Lower leg skin (tissue), 4 donors: ENCODE data around the gene JMJD4. TPM values are rescaled to one million over a fixed set of nuclear protein-coding genes. Genes with fewer than 3 reads are reported as not detected.

ENCODE experiments used
- DNase-seq, 2 donors: peaks; one replicate each; pipeline ENCODE4 v3.0.0-alpha.2; 2019; ENCODE audit warnings: low spot score in 2 of 2
- H3K4me3 ChIP-seq: fragments of 200-600 bp; sonication (generic); 2 replicates; pipeline ENCODE4 v1.5.1; 2017; ENCODE audit warnings: mild to moderate bottlenecking, low read depth; ENCODE audit not compliant: poor library complexity, severe bottlenecking
- POLR2A ChIP-seq, 2 donors: fragments of 450-650 bp; IDR thresholded peaks; one replicate each; pipeline ENCODE4 v1.6.1; 2016 to 2017; ENCODE audit warnings: antibody characterized with exemption in 2 of 2, mild to moderate bottlenecking in 1 of 2, moderate library complexity in 1 of 2
- WGBS, 2 donors: methylation state at CpG; one replicate each; pipeline ENCODE4 v1.1.5; 2018; 5-methylcytosine and 5-hydroxymethylcytosine counted together
- intact Hi-C: fragments of 100-400 bp; cut with DNase I; formaldehyde crosslinking; loops from one replicate; pipeline ENCODE4 v1.15.0; 2023; ENCODE audit warnings: low total_unique reads
- total RNA-seq, 4 donors: library from RNA; depleted of rRNA; stranded (reverse); fragments of >200 nt; gene quantifications; one replicate each; pipeline ENCODE4 v1.1.0, GENCODE V29; 2016
- TF ChIP-seq, protein P1 (sequence below), 3 donors: fragments of 450-650 bp; IDR thresholded peaks; one replicate each; pipeline ENCODE4 v1.5.1; 2016; ENCODE audit warnings: antibody characterized with exemption in 3 of 3, mild to moderate bottlenecking in 3 of 3, moderate library complexity in 2 of 3

The JMJD4 gene
- total RNA-seq, 4 donors from 2014 or later, result 11.8 to 22.9 (median 14.6) TPM

DNA sequence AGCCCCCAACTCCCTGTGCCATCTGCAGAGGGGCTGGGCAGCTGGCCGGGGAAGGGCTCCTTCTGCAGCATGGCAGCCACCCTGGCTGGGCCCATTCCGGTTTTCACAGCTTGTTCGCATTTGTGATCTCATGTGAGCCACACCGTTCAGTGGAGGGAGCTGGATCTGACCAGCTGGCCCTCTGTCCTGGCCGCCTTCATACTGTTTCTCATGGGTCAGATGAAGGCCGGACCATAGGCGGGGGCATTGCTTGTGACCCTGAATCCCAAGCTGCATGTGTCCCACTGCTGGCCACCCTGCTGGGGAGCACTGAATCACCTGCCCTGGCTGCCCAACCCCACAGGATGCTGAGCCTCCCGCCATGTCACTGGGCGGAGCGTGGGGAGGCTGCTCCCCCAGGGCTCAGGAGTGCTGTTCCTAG, 43.9 kb upstream of the JMJD4 start:
- 68 to 83% methylated on average over 10 of the region's 10 CpGs for WGBS, 2 donors
- H3K4me3 ChIP-seq, result no peak overlapping the region
- intact Hi-C loops, result loop anchor here (5.0 kb wide), 1 partner anchor 298 kb away; no protein-coding TSS in a partner anchor
- DNase-seq, result peak in 1 of 2 donors; percentile 73
- TF ChIP-seq, protein P1, sequence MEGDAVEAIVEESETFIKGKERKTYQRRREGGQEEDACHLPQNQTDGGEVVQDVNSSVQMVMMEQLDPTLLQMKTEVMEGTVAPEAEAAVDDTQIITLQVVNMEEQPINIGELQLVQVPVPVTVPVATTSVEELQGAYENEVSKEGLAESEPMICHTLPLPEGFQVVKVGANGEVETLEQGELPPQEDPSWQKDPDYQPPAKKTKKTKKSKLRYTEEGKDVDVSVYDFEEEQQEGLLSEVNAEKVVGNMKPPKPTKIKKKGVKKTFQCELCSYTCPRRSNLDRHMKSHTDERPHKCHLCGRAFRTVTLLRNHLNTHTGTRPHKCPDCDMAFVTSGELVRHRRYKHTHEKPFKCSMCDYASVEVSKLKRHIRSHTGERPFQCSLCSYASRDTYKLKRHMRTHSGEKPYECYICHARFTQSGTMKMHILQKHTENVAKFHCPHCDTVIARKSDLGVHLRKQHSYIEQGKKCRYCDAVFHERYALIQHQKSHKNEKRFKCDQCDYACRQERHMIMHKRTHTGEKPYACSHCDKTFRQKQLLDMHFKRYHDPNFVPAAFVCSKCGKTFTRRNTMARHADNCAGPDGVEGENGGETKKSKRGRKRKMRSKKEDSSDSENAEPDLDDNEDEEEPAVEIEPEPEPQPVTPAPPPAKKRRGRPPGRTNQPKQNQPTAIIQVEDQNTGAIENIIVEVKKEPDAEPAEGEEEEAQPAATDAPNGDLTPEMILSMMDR (IDR thresholded peaks at IDR 0.05), result no peak
- no peak for TF ChIP-seq POLR2A (IDR thresholded peaks at IDR 0.05)

GRCh38 chr1:227778401-227778947, 43.4 kb upstream of the JMJD4 start:
- TF ChIP-seq, protein P1 (IDR thresholded peaks at IDR 0.05), result no peak
- TF ChIP-seq POLR2A (IDR thresholded peaks at IDR 0.05), result no peak
- no peak overlapping the region for H3K4me3 ChIP-seq
- peak in 1 of 2 donors; percentile 58 for DNase-seq
- WGBS, 2 donors, result 62 to 67% methylated on average over 7 to 8 of the region's 8 CpGs
- intact Hi-C loops, result loop anchor here (5.0 kb wide), 1 partner anchor 299 kb away; no protein-coding TSS in a partner anchor

DNA sequence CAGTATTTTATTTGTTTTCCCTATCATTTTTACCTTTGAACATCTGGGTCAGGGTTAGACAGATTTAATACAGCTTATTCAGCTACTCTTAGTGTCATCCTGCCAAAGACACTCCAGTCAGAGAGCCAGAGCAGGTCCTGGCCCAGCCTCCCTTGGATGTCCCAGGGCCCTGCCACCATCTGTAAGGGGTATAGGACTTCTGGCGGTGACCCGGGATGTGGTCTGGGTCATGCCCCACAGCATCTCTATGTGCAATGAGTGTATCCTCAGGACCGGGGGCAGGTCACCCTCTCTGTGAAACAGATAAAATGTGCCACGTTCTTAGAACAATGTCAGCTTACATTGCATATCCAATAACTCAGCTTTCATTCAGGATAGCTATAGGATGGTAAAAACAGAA, 42.5 kb upstream of the JMJD4 start:
- intact Hi-C loops, result loop anchor here (5.0 kb wide), 1 partner anchor 300 kb away; no protein-coding TSS in a partner anchor
- peak in 1 of 2 donors; percentile 68 for DNase-seq
- TF ChIP-seq, protein P1 (IDR thresholded peaks at IDR 0.05), result no peak
- TF ChIP-seq POLR2A (IDR thresholded peaks at IDR 0.05), result no peak
- no peak overlapping the region for H3K4me3 ChIP-seq
- 91 to 97% methylated on average over 4 of the region's 4 CpGs for WGBS, 2 donors

DNA sequence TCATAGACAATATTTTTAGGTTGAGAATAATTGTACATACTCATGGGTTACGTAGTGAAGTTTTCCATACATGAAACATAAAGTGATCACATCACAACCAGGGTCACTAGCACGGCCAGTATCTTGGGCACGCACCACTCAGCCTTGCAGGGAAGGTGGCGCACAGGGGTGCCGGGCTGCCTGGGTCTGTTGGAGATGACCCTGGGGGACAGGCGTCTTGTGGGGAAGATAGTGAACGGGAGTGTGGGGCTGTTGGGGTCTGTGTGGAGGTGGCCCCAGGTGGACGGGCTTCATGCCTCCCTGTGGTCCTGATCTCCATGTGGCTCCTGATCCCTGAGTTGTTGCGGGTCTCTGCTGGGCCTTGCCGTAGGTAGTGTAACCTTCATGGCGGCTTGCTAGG, 42.1 kb upstream of the JMJD4 start:
- intact Hi-C loops, result loop anchor here (5.0 kb wide), 1 partner anchor 300 kb away; no protein-coding TSS in a partner anchor
- no peak overlapping the region for H3K4me3 ChIP-seq
- DNase-seq, result peak in 1 of 2 donors; percentile 50
- TF ChIP-seq, protein P1 (IDR thresholded peaks at IDR 0.05), result no peak
- no peak for TF ChIP-seq POLR2A (IDR thresholded peaks at IDR 0.05)
- 94 to 98% methylated on average over 11 of the region's 11 CpGs for WGBS, 2 donors

GRCh38 chr1:227776331-227776771, 41.2 kb upstream of the JMJD4 start:
- WGBS, 2 donors, result 87 to 92% methylated on average over 7 of the region's 7 CpGs
- TF ChIP-seq, protein P1 (IDR thresholded peaks at IDR 0.05), result no peak
- no peak for TF ChIP-seq POLR2A (IDR thresholded peaks at IDR 0.05)
- intact Hi-C loops, result loop anchor here (5.0 kb wide), 1 partner anchor 301 kb away; no protein-coding TSS in a partner anchor
- no peak for DNase-seq
- H3K4me3 ChIP-seq, result no peak overlapping the region
